ENCODE results near the gene SLC16A9. TPM values are rescaled to one million over a fixed set of nuclear protein-coding genes. Genes with fewer than 3 reads are reported as not detected.
"Not testable (repeated sequence)": the region's sequence is repeated elsewhere in the genome, so short reads cannot be mapped to it uniquely, and the experiment has no call there.

Gene SLC16A9
- total RNA-seq, 1 donor from 2014 or later: 2.9 TPM

- no peak overlapping the region for H3K4me3 ChIP-seq (ENCODE audit: low read depth, low read length)
- peak; percentile 59 for DNase-seq (ENCODE audit: low read depth)
These were observed 39.2 kb upstream of the SLC16A9 start for GRCh38 chr10:59748834-59749233.

GRCh38 chr10:59745163-59745650 lies 35.6 kb upstream of the SLC16A9 start:
- H3K4me3 ChIP-seq (ENCODE audit: low read depth, low read length): no peak overlapping the region
- DNase-seq (ENCODE audit: low read depth): no peak
- no peak for TF ChIP-seq CTCF (conservative IDR thresholded peaks at IDR 0.05; ENCODE audit: low read depth, low read length)

More at GRCh38 chr10:59748834-59749233, 39.2 kb upstream of the SLC16A9 start:
- no peak for TF ChIP-seq CTCF (conservative IDR thresholded peaks at IDR 0.05; ENCODE audit: low read depth, low read length)

GRCh38 chr10:59744762-59745161 lies 35.1 kb upstream of the SLC16A9 start:
- not testable (repeated sequence) for H3K4me3 ChIP-seq (ENCODE audit: low read depth, low read length); DNase-seq (ENCODE audit: low read depth)

GRCh38 chr10:59744156-59744555 lies 34.5 kb upstream of the SLC16A9 start:
- not testable (repeated sequence) for H3K4me3 ChIP-seq (ENCODE audit: low read depth, low read length); DNase-seq (ENCODE audit: low read depth)

GRCh38 chr10:59741583-59741982 lies 31.9 kb upstream of the SLC16A9 start:
- no peak for TF ChIP-seq CTCF (conservative IDR thresholded peaks at IDR 0.05; ENCODE audit: low read depth, low read length)
- no peak for DNase-seq (ENCODE audit: low read depth)
- H3K4me3 ChIP-seq (ENCODE audit: low read depth, low read length): no peak overlapping the region

GRCh38 chr10:59741048-59741447 lies 31.4 kb upstream of the SLC16A9 start:
- DNase-seq (ENCODE audit: low read depth): no peak
- no peak for TF ChIP-seq CTCF (conservative IDR thresholded peaks at IDR 0.05; ENCODE audit: low read depth, low read length)
- H3K4me3 ChIP-seq (ENCODE audit: low read depth, low read length): no peak overlapping the region

- no peak for TF ChIP-seq CTCF (conservative IDR thresholded peaks at IDR 0.05; ENCODE audit: low read depth, low read length)
- no peak overlapping the region for H3K4me3 ChIP-seq (ENCODE audit: low read depth, low read length)
- DNase-seq (ENCODE audit: low read depth): no peak
These were observed 27.1 kb upstream of the SLC16A9 start for GRCh38 chr10:59736749-59737148.

- no peak for TF ChIP-seq CTCF (conservative IDR thresholded peaks at IDR 0.05; ENCODE audit: low read depth, low read length)
- no peak overlapping the region for H3K4me3 ChIP-seq (ENCODE audit: low read depth, low read length)
- peak; percentile 61 for DNase-seq (ENCODE audit: low read depth)
These were observed 25.6 kb upstream of the SLC16A9 start for GRCh38 chr10:59735296-59735695.
